Brain microvascular endothelial cell (primary cell): Measurements from ENCODE around the gene ZFPM1.

Source experiments
- DNase-seq: peaks from one replicate; pipeline ENCODE4 v3.0.0-alpha.2; 2020
- H3K27ac ChIP-seq: fragments of 250-450 bp; sonication (Bioruptor Pico); 2 replicates; pipeline ENCODE4 v1.5.1; 2020; ENCODE audit warnings: mild to moderate bottlenecking, moderate library complexity
- H3K27me3 ChIP-seq: fragments of 250-450 bp; sonication (Bioruptor Pico); replicated peaks from 2 replicates; pipeline ENCODE4 v1.5.1; 2020; ENCODE audit warnings: mild to moderate bottlenecking
- H3K36me3 ChIP-seq: fragments of 250-450 bp; sonication (Bioruptor Pico); replicated peaks from 2 replicates; pipeline ENCODE4 v1.5.1; 2020; ENCODE audit warnings: mild to moderate bottlenecking
- H3K4me3 ChIP-seq: 2 replicates; pipeline ENCODE4 v1.5.1; 2011; ENCODE audit warnings: low read depth, mild to moderate bottlenecking, control low read depth, low read length, moderate library complexity
- in situ Hi-C: cut with HindIII; loops from 2 replicates; pipeline ENCODE4 v1.10.0; 2017; ENCODE audit warnings: low sequenced_read_pairs, low pct_ligation_motif_present
- TF ChIP-seq, protein P1 (sequence below): IDR thresholded peaks from 2 replicates; pipeline ENCODE4 v1.5.1; 2011; ENCODE audit warnings: low read depth, mild to moderate bottlenecking, moderate library complexity, low read length, control low read depth, inconsistent platforms; ENCODE audit errors: missing control alignments

ZFPM1 gene

GRCh38 chr16:88506723-88507122 is 53.6 kb downstream of the ZFPM1 start:
- DNase-seq: no peak
- TF ChIP-seq, protein P1, sequence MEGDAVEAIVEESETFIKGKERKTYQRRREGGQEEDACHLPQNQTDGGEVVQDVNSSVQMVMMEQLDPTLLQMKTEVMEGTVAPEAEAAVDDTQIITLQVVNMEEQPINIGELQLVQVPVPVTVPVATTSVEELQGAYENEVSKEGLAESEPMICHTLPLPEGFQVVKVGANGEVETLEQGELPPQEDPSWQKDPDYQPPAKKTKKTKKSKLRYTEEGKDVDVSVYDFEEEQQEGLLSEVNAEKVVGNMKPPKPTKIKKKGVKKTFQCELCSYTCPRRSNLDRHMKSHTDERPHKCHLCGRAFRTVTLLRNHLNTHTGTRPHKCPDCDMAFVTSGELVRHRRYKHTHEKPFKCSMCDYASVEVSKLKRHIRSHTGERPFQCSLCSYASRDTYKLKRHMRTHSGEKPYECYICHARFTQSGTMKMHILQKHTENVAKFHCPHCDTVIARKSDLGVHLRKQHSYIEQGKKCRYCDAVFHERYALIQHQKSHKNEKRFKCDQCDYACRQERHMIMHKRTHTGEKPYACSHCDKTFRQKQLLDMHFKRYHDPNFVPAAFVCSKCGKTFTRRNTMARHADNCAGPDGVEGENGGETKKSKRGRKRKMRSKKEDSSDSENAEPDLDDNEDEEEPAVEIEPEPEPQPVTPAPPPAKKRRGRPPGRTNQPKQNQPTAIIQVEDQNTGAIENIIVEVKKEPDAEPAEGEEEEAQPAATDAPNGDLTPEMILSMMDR: no peak
- no peak overlapping the region for H3K27ac ChIP-seq
- H3K36me3 ChIP-seq: no peaks in the 10 kb centered on the region
- H3K27me3 ChIP-seq: no peaks in the 10 kb centered on the region
- in situ Hi-C loops: no loop called here
- no peak overlapping the region for H3K4me3 ChIP-seq

GRCh38 chr16:88507231-88507743 is 54.2 kb downstream of the ZFPM1 start:
- Histone ChIP-seq H3K36me3 (no peaks in the 10 kb centered on the region), H3K27ac (no peak overlapping the region), H3K27me3 (no peaks in the 10 kb centered on the region), H3K4me3 (no peak overlapping the region)
- DNase-seq: no peak
- TF ChIP-seq, protein P1: no peak
- in situ Hi-C loops: no loop called here

DNA sequence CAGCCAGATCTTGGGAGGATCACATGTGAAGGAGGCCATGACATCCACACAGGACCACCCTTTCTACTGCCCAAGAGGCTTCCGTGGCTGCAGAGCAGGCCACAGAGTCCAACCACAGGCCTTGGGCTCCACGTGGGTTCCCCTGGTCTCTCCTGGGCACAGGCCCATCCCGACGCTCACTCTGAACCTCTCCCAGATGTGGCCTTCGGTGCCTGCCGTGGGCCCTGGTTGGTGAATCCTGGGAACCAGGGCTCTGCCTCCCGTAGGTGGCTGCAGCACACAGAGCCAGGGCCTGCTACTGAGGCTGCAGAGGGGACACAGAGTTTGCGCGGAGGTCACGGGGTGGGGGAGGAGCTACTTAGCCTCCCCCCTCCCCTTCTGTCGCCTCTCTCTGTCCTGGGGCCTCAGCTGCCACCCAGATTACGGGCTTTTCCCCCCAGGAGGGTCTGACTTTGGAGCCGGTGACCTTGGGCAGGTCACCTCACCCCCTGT is 55.3 kb downstream of the ZFPM1 start:
- DNase-seq: no peak
- Histone ChIP-seq H3K27me3 (no peaks in the 10 kb centered on the region), H3K4me3 (no peak overlapping the region), H3K27ac (no peak overlapping the region), H3K36me3 (no peaks in the 10 kb centered on the region)
- in situ Hi-C loops: no loop called here
- TF ChIP-seq, protein P1: no peak

DNA sequence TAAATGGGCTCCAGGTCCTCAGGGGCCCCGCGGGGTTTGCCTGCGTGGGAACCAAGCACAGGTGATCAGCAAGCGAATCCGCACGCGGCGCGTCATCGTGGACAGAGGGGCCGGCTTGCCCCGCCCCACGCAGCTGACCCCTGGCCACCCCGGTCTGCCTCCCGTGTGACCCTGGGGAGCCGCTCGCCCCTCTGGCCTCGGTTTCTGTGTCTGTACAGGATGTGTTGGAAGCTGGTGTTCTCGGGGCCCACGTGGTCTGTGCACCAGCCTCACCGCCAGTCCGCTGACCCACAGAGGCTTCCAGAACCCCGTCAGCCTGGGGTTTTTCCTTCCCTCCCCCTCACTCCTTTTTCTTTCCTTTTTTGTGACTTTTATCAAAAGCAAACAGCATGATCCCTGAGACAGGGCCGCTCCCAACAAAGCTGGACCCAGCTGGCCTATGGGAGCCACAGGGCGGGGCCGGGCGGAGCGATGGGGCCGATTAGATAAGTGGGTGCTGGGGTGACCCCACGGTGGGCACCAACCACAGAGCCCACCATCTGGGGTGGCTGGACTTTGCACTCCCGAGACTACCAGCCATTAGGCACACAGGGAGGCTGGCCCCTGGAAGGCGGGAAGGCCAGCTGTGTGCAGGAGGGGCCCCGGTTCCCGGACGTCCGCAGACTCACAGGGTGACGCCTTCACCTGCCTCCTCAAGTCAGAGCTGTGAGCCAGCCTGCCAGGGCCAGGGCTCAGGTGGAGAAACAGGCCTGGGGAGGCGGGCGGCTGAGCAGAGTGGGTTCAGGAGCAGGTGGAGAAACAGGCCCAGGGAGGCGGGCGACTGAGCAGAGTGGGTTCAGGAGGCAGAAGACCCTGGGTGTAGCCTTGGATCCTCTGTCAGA is 56.0 kb downstream of the ZFPM1 start:
- in situ Hi-C loops: no loop called here
- TF ChIP-seq, protein P1: no peak
- no peak for DNase-seq
- no peaks in the 10 kb centered on the region for H3K27me3 ChIP-seq
- no peak overlapping the region for H3K4me3 ChIP-seq
- no peaks in the 10 kb centered on the region for H3K36me3 ChIP-seq
- no peak overlapping the region for H3K27ac ChIP-seq

DNA sequence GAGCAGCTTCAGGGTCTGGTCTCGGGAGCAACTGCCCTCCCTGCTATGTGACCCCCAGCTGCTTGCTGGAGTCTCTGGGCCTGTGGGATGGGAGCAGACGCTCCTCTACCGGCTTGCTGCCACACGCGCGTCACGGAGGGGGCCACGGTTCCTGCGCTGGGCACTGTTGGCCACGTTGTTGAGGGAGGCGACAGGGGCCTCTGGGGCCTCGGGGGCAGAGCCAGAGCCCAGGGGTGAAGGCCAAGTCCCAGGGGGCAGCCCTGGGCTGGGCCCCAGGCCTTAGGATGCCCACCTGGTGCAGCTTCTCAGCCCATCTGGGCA is 56.6 kb downstream of the ZFPM1 start:
- no peak overlapping the region for H3K27ac ChIP-seq
- TF ChIP-seq, protein P1: no peak
- H3K4me3 ChIP-seq: no peak overlapping the region
- DNase-seq: no peak
- H3K27me3 ChIP-seq: no peaks in the 10 kb centered on the region
- in situ Hi-C loops: no loop called here
- no peaks in the 10 kb centered on the region for H3K36me3 ChIP-seq
